CD14-positive monocyte (primary cell): ENCODE data around the gene EGFR. TPM values are rescaled to one million over a fixed set of nuclear protein-coding genes. Genes with fewer than 3 reads are reported as not detected.

ENCODE experiments used
- DNase-seq, 3 donors: peaks; one replicate each; pipeline ENCODE4 v3.0.0-alpha.2; 2011 to 2022
- H2AFZ ChIP-seq: 2 replicates; pipeline ENCODE4 v1.6.0; 2012; ENCODE audit warnings: mild to moderate bottlenecking, low read depth, low read length, inconsistent platforms; ENCODE audit not compliant: insufficient read depth, poor library complexity, severe bottlenecking
- H3K27ac ChIP-seq, 2 donors: 1 replicate in 1 of 2; 2 replicates in 1 of 2; pipeline ENCODE4 v1.5.1; 2012 to 2013; ENCODE audit warnings: low read length in 2 of 2, control low read depth in 1 of 2, inconsistent platforms in 1 of 2, low read depth in 1 of 2, mild to moderate bottlenecking in 1 of 2
- H3K27me3 ChIP-seq, 2 donors: one replicate each; pipeline versions ENCODE4 v1.6.0 to v1.6.1; 2011 to 2013; ENCODE audit warnings: low read length in 2 of 2; ENCODE audit not compliant: control insufficient read depth in 2 of 2, insufficient read depth in 2 of 2
- H3K36me3 ChIP-seq, 2 donors: replicated peaks in 1 of 2; 1 replicate in 1 of 2; 2 replicates in 1 of 2; pipeline versions ENCODE4 v1.5.1 to v1.6.1; 2012 to 2013; ENCODE audit warnings: low read length in 2 of 2, control low read depth in 1 of 2, inconsistent platforms in 1 of 2, mild to moderate bottlenecking in 1 of 2; ENCODE audit not compliant: insufficient read depth in 2 of 2, control insufficient read depth in 1 of 2
- H3K4me1 ChIP-seq, 2 donors: 1 replicate in 1 of 2; 2 replicates in 1 of 2; pipeline versions ENCODE4 v1.5.1 to v1.6.1; 2012 to 2013; ENCODE audit warnings: low read length in 2 of 2, control low read depth in 1 of 2, inconsistent platforms in 1 of 2, mild to moderate bottlenecking in 1 of 2, moderate library complexity in 1 of 2; ENCODE audit not compliant: insufficient read depth in 2 of 2, control insufficient read depth in 1 of 2
- H3K4me2 ChIP-seq: replicated peaks from 2 replicates; pipeline ENCODE3; 2012; ENCODE audit warnings: low read length, moderate library complexity, mild to moderate bottlenecking; ENCODE audit not compliant: poor library complexity, severe bottlenecking; ENCODE audit errors: extremely low read depth
- H3K4me3 ChIP-seq, 3 experiments: fragments of 200-600 bp in 1 of 3; sonication (generic) in 1 of 3; replicated peaks in 1 of 3; 1 replicate in 2 of 3; 2 replicates in 1 of 3; pipeline ENCODE4 v1.5.1; 2011 to 2013; ENCODE audit warnings: low read length in 3 of 3, mild to moderate bottlenecking in 3 of 3, control low read depth in 2 of 3, low read depth in 2 of 3, inconsistent platforms in 1 of 3, moderate library complexity in 1 of 3
- H3K79me2 ChIP-seq: 2 replicates; pipeline ENCODE4 v1.6.0; 2012; ENCODE audit warnings: mild to moderate bottlenecking, control low read depth, inconsistent platforms, low read length, moderate library complexity; ENCODE audit not compliant: insufficient read depth
- H3K9ac ChIP-seq: 2 replicates; pipeline ENCODE4 v1.6.0; 2017; ENCODE audit warnings: low read length, mild to moderate bottlenecking; ENCODE audit not compliant: insufficient read depth, poor library complexity, severe bottlenecking
- H3K9me3 ChIP-seq, 2 donors: replicated peaks in 1 of 2; 1 replicate in 1 of 2; 2 replicates in 1 of 2; pipeline versions ENCODE4 v1.5.1 to v1.6.1; 2012 to 2013; ENCODE audit warnings: low read length in 2 of 2, control low read depth in 1 of 2; ENCODE audit not compliant: control insufficient read depth in 1 of 2, insufficient read depth in 1 of 2
- H4K20me1 ChIP-seq: 2 replicates; pipeline ENCODE4 v1.6.0; 2012; ENCODE audit warnings: mild to moderate bottlenecking, low read length, control low read depth, moderate library complexity; ENCODE audit not compliant: insufficient read depth
- H3K27ac Mint-ChIP-seq, 7 donors: one replicate each; pipeline ENCODE4 v1.8.0; 2020; ENCODE audit warnings: mild to moderate bottlenecking in 7 of 7, mixed read lengths in 7 of 7, moderate library complexity in 6 of 7, inconsistent platforms in 2 of 7
- H3K27me3 Mint-ChIP-seq, 3 donors: one replicate each; pipeline ENCODE4 v1.8.0; 2021 to 2022; ENCODE audit warnings: low read depth in 3 of 3, mild to moderate bottlenecking in 3 of 3, mixed read lengths in 3 of 3, moderate library complexity in 3 of 3, inconsistent platforms in 1 of 3
- H3K36me3 Mint-ChIP-seq, 2 donors: one replicate each; pipeline ENCODE4 v1.8.0; 2020; ENCODE audit warnings: mixed read lengths in 2 of 2, inconsistent platforms in 1 of 2, mild to moderate bottlenecking in 1 of 2
- H3K4me1 Mint-ChIP-seq: one replicate; pipeline ENCODE4 v1.8.0; 2020; ENCODE audit warnings: mild to moderate bottlenecking, mixed read lengths
- H3K4me3 Mint-ChIP-seq, 2 donors: one replicate each; pipeline ENCODE4 v1.8.0; 2020; ENCODE audit warnings: mild to moderate bottlenecking in 2 of 2, mixed read lengths in 2 of 2, moderate library complexity in 1 of 2
- H3K9me3 Mint-ChIP-seq, 7 donors: one replicate each; pipeline ENCODE4 v1.8.0; 2020 to 2022; ENCODE audit warnings: mixed read lengths in 7 of 7, mild to moderate bottlenecking in 6 of 7, moderate library complexity in 6 of 7, inconsistent platforms in 2 of 7
- CTCF ChIP-seq: fragments of 200-600 bp; IDR thresholded peaks from one replicate; pipeline ENCODE4 v1.8.0; 2022; ENCODE audit warnings: antibody characterized with exemption, mild to moderate bottlenecking
- WGBS: methylation state at CpG from one replicate; pipeline ENCODE4 v1.1.5; 2013; ENCODE audit warnings: missing lambda C conversion rate; ENCODE audit not compliant: insufficient coverage; 5-methylcytosine and 5-hydroxymethylcytosine counted together
- intact Hi-C, 2 donors: fragments of 100-400 bp; cut with micrococcal nuclease; formaldehyde crosslinking; loops; one replicate each; pipeline versions ENCODE4 v1.15.0 to v1.15.1; 2023
- polyA plus RNA-seq, 3 donors: library from polyadenylated mRNA; depleted of rRNA in 1 of 3; unstranded in 2 of 3; stranded (reverse) in 1 of 3; fragments of 300-500 nt in 2 of 3; fragments of >200 nt in 1 of 3; fragmentation: Illumina TruSeq in 2 of 3; gene quantifications; 1 replicate in 2 of 3; 2 replicates in 1 of 3; pipeline ENCODE4 v1.2.3, GENCODE V29; 2012 to 2021

The EGFR gene
- polyA plus RNA-seq, 3 donors, result not detected

GRCh38 chr7:55056068-55056467, 37.3 kb downstream of the EGFR start:
- Histone ChIP-seq H3K4me2 (no peak overlapping the region), H2AFZ (no peak overlapping the region), H4K20me1 (no peaks in the 10 kb centered on the region), H3K79me2 (no peaks in the 10 kb centered on the region), H3K4me3 (no peak overlapping the region), H3K9ac (no peak overlapping the region), H3K36me3 (no peaks in the 10 kb centered on the region), H3K9me3 (no peaks in the 10 kb centered on the region), H3K27ac (no peak overlapping the region), H3K27me3 (no peaks in the 10 kb centered on the region), H3K4me1 (no peaks in the 10 kb centered on the region)
- intact Hi-C loops, result no loop called here
- Mint-ChIP-seq H3K4me3 (no peak overlapping the region), H3K27ac (no peak overlapping the region), H3K36me3 (no peaks in the 10 kb centered on the region), H3K4me1 (no peaks in the 10 kb centered on the region), H3K27me3 (no peaks in the 10 kb centered on the region), H3K9me3 (peaks cover 2 to 12% (median 3%) of the 10 kb centered on the region in 7 donors)
- WGBS, result 83% methylated on average over 1 of the region's 1 CpG
- DNase-seq, result no peak
- no peak for TF ChIP-seq CTCF

GRCh38 chr7:55056577-55057480, 38.0 kb downstream of the EGFR start:
- no peaks in the 10 kb centered on the region for H4K20me1 ChIP-seq
- no peaks in the 10 kb centered on the region for H3K4me1 Mint-ChIP-seq
- no peak overlapping the region for H3K4me2 ChIP-seq
- H3K4me1 ChIP-seq, result no peaks in the 10 kb centered on the region
- 91% methylated on average over 10 of the region's 15 CpGs for WGBS
- peaks cover 0 to 2% (median 0%) of the 10 kb centered on the region in 3 donors for H3K27me3 Mint-ChIP-seq
- H3K4me3 ChIP-seq, result no peak overlapping the region
- no peaks in the 10 kb centered on the region for H3K27me3 ChIP-seq
- H3K36me3 ChIP-seq, result no peaks in the 10 kb centered on the region
- no peak overlapping the region for H3K9ac ChIP-seq
- H3K9me3 Mint-ChIP-seq, result peaks cover 1 to 12% (median 3%) of the 10 kb centered on the region in 7 donors
- no peaks in the 10 kb centered on the region for H3K79me2 ChIP-seq
- H3K27ac Mint-ChIP-seq, result no peak overlapping the region
- H3K27ac ChIP-seq, result no peak overlapping the region
- no peak for DNase-seq
- no peak for TF ChIP-seq CTCF
- H3K36me3 Mint-ChIP-seq, result no peaks in the 10 kb centered on the region
- H2AFZ ChIP-seq, result no peak overlapping the region
- no peaks in the 10 kb centered on the region for H3K9me3 ChIP-seq
- intact Hi-C loops, result no loop called here
- H3K4me3 Mint-ChIP-seq, result no peak overlapping the region
